SU-DHL-6 (cell line): ENCODE results near the gene ZMIZ1.

Source experiments
- CTCF ChIP-seq: fragments of 200-600 bp; sonication (generic); IDR thresholded peaks from one replicate; pipeline ENCODE4 v1.5.1; 2017; ENCODE audit warnings: antibody characterized with exemption, mild to moderate bottlenecking, low read length, moderate library complexity; ENCODE audit not compliant: insufficient read depth, poor library complexity, severe bottlenecking
- EZH2phosphoT487 ChIP-seq: fragments of 200-600 bp; sonication (generic), shearing (Covaris generic); conservative IDR thresholded peaks from 2 replicates; pipeline ENCODE4 v1.6.1; 2018; ENCODE audit warnings: mild to moderate bottlenecking, antibody characterized with exemption, low read length, moderate library complexity, mixed read lengths

GRCh38 chr10:79118286-79119202, 49.8 kb downstream of the ZMIZ1 start:
- no peak for TF ChIP-seq CTCF
- no peak for TF ChIP-seq EZH2phosphoT487
